ENCODE results near the gene CD109.

DNA sequence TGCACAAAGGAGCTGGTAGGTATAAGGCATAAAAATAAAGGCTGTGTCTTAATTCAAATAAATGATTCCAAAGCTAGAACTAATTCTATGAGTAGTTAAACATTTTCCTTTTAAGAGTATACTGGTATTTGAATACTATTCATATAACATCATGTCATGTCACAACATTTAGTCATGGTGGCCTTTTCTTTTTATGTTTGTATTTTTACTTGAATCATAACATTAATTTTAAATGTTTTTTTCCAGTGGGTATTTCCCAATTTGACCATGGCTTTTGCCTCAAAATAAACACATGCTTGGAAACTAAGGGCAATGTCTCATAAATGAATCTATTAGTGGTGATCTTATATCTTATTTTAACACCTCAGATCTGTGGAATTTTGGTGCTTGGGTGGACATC lies 177.1 kb downstream of the CD109 start:
- TF ChIP-seq, protein P1, sequence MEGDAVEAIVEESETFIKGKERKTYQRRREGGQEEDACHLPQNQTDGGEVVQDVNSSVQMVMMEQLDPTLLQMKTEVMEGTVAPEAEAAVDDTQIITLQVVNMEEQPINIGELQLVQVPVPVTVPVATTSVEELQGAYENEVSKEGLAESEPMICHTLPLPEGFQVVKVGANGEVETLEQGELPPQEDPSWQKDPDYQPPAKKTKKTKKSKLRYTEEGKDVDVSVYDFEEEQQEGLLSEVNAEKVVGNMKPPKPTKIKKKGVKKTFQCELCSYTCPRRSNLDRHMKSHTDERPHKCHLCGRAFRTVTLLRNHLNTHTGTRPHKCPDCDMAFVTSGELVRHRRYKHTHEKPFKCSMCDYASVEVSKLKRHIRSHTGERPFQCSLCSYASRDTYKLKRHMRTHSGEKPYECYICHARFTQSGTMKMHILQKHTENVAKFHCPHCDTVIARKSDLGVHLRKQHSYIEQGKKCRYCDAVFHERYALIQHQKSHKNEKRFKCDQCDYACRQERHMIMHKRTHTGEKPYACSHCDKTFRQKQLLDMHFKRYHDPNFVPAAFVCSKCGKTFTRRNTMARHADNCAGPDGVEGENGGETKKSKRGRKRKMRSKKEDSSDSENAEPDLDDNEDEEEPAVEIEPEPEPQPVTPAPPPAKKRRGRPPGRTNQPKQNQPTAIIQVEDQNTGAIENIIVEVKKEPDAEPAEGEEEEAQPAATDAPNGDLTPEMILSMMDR (IDR thresholded peaks at IDR 0.05): no peak
- no peak for TF ChIP-seq POLR2A (IDR thresholded peaks at IDR 0.05)
